GM12892 (cell line): ENCODE data around the gene SEC23B.

Experiments used
- POLR2A ChIP-seq: IDR thresholded peaks from 2 replicates; pipeline ENCODE4 v1.6.1; 2011; ENCODE audit warnings: low read depth, low read length, control low read depth
- POLR2AphosphoS5 ChIP-seq: IDR thresholded peaks from 2 replicates; pipeline ENCODE4 v1.6.1; 2011; ENCODE audit warnings: low read depth, low read length, control low read depth
- TAF1 ChIP-seq: IDR thresholded peaks from 2 replicates; pipeline ENCODE4 v1.6.1; 2011; ENCODE audit warnings: low read depth, mild to moderate bottlenecking, control low read depth, low read length, borderline replicate concordance

GRCh38 chr20:18504479-18505060 lies 3.2 kb upstream of the SEC23B start:
- TF ChIP-seq POLR2AphosphoS5, result no peak
- TF ChIP-seq POLR2A, result no peak
- TF ChIP-seq TAF1, result no peak
